HL-60 (cell line): ENCODE results near the gene SPDYE6.
A peak's percentile ranks its signal among the peaks of the same experiment; 100 is the strongest.
"Not testable (repeated sequence)": the region's sequence is repeated elsewhere in the genome, so short reads cannot be mapped to it uniquely, and the experiment has no call there.

ENCODE experiments used
- DNase-seq, 2 experiments: peaks; one replicate each; pipeline ENCODE4 v3.0.0-alpha.2; 2010 to 2020; ENCODE audit warnings: low read depth in 1 of 2, low spot score in 1 of 2
- H3K27ac ChIP-seq: fragments of 250-450 bp; sonication (Bioruptor Pico); replicated peaks from 2 replicates; pipeline ENCODE4 v1.5.1; 2020; ENCODE audit warnings: mild to moderate bottlenecking, moderate library complexity
- H3K27me3 ChIP-seq: fragments of 250-450 bp; sonication (Bioruptor Pico); 2 replicates; pipeline ENCODE4 v1.5.1; 2021; ENCODE audit warnings: mild to moderate bottlenecking, moderate library complexity; ENCODE audit not compliant: insufficient read depth, poor library complexity, severe bottlenecking
- H3K4me3 ChIP-seq: replicated peaks from 2 replicates; pipeline ENCODE4 v1.5.1; 2011; ENCODE audit warnings: mild to moderate bottlenecking, control low read depth, low read length; ENCODE audit not compliant: insufficient read depth
- CTCF ChIP-seq: IDR thresholded peaks from one replicate; pipeline ENCODE4 v1.5.1; 2011; ENCODE audit warnings: low read length, control low read depth, inconsistent platforms; ENCODE audit not compliant: insufficient read depth
- GABPA ChIP-seq: IDR thresholded peaks from 2 replicates; pipeline ENCODE4 v1.6.1; 2012; ENCODE audit warnings: low read depth
- POLR2AphosphoS5 ChIP-seq: IDR thresholded peaks from 2 replicates; pipeline ENCODE4 v1.6.1; 2012; ENCODE audit warnings: low read depth
- REST ChIP-seq: IDR thresholded peaks from 2 replicates; pipeline ENCODE4 v1.6.1; 2012; ENCODE audit warnings: low read depth; ENCODE audit not compliant: insufficient replicate concordance
- SPI1 ChIP-seq: IDR thresholded peaks from 2 replicates; pipeline ENCODE4 v1.6.1; 2012; ENCODE audit warnings: low read depth, mild to moderate bottlenecking, borderline replicate concordance
- long read RNA-seq: library from polyadenylated mRNA; unstranded; transcript quantifications from one replicate; pipeline ENCODE4 v2.0.0, GENCODE V29; 2020

SPDYE6 gene, protein sequence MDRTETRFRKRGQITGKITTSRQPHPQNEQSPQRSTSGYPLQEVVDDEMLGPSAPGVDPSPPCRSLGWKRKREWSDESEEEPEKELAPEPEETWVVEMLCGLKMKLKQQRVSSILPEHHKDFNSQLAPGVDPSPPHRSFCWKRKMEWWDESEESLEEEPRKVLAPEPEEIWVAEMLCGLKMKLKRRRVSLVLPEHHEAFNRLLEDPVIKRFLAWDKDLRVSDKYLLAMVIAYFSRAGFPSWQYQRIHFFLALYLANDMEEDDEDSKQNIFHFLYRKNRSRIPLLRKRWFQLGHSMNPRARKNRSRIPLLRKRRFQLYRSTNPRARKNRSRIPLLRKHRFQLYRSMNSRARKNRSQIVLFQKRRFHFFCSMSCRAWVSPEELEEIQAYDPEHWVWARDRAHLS
- long read RNA-seq, partial matches to known transcripts = 0 of 1 reads
- long read RNA-seq, other reads (novel, unspliced or antisense) = 1 of 1 reads

- not testable (repeated sequence) for DNase-seq, H3K27me3 ChIP-seq, H3K27ac ChIP-seq, H3K4me3 ChIP-seq
Measured at GRCh38 chr7:102356344-102356743, at the start of gene SPDYE6. Gene SPDYE6, minus strand, starts transcription at chr7:102356444. Its CDS starts 421 bp downstream, at chr7:102356023.

DNA sequence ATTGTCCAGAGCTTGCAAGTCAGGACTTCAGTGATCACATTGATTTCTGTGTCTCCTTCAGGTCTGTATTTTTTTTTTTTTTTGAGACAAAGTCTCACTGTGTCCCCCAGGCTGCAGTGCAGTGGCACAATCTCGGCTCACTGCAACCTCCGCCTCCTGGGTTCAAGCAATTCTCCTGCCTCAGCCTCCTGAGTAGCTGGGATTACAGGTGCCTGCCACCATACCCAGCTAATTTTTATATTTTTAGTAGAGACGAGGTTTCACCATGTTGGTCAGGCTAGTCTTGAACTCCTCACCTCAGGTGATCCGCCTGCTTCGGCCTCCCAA is 48.6 kb upstream of the SPDYE6 start:
- DNase-seq, H3K27me3 ChIP-seq, H3K4me3 ChIP-seq: not testable (repeated sequence)
- 0 out of 2 replicates have a peak overlapping the region, but pooled peaks have one; percentile 0 for H3K27ac ChIP-seq

- DNase-seq = peak; percentile 89 to 93
- Histone ChIP-seq H3K4me3 (no peak overlapping the region), H3K27ac (peak overlapping the region; percentile 64), H3K27me3 (no peaks in the 10 kb centered on the region)
- peak; percentile 73 for TF ChIP-seq POLR2AphosphoS5
- no peak for TF ChIP-seq GABPA
- TF ChIP-seq SPI1 = peak; percentile 38; the same call in 1 of the 2 replicates
- TF ChIP-seq REST = peak; percentile 47
- peak; percentile 87 for TF ChIP-seq CTCF
Measured at GRCh38 chr7:102404005-102404861, 48.0 kb upstream of the SPDYE6 start.

DNA sequence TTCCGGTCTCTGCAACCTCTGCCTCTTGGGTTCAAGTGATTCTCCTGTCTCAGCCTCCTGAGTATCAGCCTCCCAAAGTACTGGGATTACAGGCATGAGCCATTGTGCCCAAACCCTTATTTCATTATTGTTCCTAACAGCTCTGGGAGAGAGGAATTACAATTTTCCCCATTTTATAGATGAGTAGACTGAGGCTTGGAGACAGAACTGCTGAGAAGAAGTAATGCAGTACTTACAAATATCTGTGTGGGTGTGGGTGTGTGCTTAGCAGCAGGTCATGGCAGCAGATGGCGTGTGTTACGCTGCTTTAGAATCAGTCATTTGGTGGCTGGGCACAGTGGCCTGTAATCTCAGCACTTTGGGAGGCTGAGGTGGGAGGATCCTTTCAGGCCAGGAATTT is 47.3 kb upstream of the SPDYE6 start:
- H3K27ac ChIP-seq = peak overlapping the region; percentile 64
- H3K4me3 ChIP-seq = no peak overlapping the region
- TF ChIP-seq SPI1 (no peak), POLR2AphosphoS5 (no peak), CTCF (no peak), GABPA (no peak), REST (no peak)
- DNase-seq = no peak
- H3K27me3 ChIP-seq = no peaks in the 10 kb centered on the region
